ENCODE data around the gene S100A9.
"Not testable (repeated sequence)": the region's sequence is repeated elsewhere in the genome, so short reads cannot be mapped to it uniquely, and the experiment has no call there.

The S100A9 gene

DNA sequence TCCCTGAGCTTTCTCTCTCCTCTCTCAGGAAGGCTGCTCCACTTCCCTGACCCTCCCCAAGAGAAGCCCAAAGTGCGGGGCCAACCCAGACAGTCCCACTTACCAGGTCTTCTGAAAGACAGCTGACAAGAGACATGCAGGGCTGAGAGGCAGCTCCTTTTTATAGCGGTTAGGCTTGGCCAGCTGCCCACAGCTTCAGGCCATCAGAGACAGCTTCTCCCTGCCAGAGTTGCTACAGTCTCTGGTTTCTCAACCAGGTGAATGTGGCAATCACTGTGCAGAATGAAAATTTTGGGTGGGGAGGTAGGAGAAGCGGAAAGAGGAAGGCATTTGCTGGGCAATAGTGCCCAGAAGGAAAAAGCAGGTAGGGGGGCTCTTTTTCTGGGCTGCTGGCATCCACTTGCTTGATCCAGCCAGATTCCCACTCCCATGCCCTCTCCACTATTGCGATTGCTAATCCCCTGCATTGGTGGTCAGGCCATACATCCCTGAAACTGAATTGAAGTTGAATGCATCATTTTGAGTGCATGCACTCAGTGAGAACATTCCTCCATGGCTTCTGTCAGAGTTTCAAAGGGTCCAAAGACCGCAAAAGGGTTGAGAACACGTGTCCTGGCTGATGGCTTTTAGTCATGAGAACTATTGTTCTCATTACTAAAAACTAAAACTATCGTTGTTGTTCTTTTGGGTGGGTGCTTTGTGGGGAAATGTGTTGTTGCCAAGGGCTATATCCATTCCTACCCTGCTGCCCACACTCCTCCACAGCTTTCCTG, 33.5 kb downstream of the S100A9 start, which contains the start of gene S100A8:
Gene S100A8, minus strand, starts transcription at position 136 of the 773 bp plus-strand sequence. CDS start 538 bp downstream, outside the sequence.
- no peak for DNase-seq

DNA sequence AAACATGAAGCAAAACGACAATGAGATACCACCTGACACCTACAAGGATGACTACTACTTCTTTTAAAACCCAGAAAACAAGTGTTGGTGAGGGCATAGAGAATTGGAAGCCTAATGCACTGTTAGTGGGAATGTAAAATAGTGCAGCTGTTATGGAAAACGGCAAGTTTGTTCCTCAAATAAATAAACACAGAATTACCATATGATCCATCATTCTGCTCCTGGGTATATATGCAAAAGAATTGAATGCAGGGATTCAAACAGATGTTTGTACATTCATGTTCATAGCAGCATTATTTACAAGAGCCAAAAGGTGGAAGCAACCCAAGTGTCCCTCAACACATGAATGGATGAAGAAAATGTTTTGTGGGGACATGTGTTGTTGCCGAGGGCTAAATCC, 34.6 kb downstream of the S100A9 start:
- no peak for DNase-seq

DNA sequence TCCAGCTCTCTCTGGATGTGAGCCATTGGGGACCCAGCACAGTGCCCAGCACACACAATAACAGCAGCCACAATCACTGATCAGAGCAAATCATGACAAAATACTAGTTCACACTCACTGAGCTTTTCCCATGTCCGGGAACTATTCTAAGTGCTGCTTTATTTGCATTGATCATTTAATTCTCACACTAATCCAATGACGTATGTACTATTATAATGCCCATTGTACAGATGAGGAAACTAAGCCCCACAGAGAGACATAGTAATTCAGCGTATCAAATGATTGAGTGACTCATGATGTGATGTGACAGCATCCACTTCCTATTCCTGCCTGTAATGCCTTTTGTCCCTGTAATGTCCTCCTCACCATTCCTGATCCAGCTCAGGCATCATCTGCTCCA, 35.2 kb downstream of the S100A9 start:
- DNase-seq = no peak

DNA sequence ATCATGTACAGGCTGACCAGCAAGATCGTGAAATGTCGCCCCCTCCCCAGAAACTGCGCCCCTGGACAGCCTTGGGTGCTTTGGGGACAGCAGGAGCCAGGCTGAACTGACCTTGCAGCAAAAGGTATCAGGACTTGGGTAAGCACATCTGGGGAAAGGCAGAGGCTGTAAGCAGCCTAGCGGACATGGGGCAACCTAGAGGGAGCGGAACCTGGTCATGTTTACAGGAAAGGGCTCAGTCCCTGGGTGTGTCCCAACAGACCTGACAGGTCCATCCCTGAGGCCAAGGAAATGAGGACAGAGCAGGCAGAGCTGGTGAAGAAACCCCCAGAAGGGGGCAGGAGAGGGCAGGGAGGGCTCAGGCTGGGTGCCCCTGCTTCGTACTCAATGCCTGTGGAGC, 36.3 kb downstream of the S100A9 start:
- no peak for DNase-seq

DNA sequence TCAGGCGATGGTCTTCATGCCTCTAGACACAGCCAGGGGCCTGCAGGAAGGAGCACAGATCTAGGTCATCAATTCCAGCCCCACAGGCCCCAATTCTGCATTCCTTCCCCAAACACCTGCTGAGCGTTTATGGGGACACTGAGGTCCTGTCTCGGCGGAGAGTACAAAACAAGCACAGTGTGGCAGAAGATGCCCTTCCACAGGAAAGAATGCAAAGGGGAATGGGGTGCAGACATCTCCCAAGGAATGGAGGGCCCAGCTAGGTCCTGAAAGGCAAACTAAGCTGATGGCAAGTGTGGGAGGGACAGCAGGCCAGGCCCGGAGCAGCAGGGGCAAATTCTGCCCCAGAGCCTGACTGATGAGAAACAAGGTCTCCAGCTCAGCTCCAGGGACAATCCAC, 36.7 kb downstream of the S100A9 start:
- DNase-seq = no peak

DNA sequence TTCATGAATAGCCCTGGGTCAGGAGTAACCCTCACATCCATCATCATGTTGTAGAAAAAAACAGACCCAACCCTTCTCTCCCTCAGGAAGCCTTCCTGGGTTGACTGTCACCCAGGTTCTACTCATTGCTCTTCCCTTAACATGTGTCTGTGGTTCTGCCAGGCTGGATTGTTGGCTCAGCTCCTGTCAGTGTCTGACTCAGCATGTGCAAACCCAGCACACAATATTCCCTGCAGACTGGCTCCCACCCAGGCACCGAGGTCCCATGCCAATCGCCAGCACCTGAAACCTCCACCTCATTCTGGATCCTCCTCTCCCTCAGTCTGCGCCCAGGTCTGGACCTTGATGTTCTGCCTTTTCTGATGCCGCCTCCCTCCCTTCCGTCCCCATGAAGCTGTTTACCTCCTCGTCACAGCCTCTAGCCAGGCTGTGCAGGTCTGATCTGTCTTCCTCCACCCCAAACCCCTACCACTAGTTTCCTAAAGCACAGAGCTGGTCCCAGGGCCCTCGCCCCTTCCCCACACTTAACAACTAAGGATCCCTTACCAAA, 37.6 kb downstream of the S100A9 start:
- no peak for DNase-seq

DNA sequence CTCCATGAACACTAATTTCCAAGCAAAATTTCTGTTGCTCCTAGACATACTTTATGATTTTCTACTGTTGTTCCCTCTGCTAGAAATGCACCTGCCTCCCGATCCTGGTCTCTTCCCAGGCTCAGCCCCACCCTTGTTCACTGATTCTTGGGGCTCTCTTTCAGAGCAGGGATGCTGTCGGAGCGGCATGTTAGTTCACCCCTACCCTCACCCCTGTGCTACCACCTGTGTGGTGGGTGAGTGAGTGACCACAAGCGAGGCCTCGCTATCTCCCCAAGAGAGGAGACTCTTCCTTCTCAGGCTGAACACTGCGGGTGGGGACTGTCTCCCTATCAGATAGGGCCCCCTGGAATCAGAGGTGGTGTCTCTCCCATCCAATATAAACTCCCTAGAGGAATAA, 38.1 kb downstream of the S100A9 start:
- no peak for DNase-seq

DNA sequence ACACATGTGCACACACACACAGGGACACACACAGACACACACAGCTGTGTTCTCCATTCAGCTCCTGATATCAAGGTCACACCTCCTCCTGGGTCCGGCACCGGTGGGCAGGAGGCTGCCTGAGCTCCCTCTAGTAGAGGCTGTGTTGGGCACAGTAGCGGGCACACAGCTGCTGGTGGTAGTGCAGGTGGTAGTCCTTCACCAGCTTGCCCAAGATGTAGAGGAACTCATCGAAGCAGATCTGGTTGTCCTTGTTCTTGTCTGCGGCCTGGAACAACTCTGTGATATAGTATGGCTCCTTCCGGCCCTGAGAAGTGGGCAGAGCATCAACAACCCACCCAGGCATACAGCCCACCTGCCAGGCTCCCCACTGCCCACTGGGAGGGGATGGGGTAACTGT, 38.8 kb downstream of the S100A9 start:
- DNase-seq = no peak

DNA sequence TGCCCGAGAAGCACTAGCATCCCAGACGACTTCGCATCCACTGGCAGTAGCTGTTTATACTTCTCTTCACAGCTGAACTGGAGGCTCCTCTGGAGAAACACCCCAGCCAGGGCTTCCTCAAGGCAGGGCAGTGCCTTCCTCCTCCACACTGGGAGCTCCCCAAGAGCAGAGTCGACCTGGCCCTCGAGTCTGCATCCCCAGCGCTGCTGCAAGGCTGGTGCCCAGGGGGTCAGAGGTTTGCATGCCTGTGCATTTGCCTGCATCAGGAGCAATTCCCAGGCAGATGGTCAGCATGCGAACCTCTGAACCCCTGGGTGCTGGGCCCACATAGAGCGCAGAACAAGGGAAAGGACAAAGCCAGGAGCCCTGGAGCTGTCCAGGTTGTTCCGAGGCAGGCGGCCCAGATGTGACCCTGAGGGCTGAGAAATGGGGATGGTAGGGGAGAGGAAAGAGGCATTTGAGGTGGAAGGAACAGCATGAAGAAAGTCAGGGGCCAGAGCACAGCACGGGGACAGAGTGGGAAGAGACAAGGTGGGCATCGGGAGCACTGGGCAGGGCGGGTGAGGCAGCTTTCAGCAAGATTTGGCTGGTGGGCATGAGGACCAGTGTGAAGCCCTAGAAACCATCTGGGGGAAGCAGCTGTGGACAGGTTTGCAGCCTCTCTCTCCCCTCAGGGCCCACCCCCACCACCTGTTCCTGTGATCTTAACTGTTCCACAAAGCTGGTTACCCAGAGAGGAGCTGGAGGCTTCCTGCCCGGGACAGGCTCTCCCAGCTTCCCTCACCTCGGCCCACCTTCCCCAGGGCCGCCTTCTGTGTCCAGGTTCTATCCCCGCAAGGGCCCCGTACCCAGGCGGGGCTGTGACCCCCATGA, 39.6 kb downstream of the S100A9 start:
- no peak for DNase-seq

DNA sequence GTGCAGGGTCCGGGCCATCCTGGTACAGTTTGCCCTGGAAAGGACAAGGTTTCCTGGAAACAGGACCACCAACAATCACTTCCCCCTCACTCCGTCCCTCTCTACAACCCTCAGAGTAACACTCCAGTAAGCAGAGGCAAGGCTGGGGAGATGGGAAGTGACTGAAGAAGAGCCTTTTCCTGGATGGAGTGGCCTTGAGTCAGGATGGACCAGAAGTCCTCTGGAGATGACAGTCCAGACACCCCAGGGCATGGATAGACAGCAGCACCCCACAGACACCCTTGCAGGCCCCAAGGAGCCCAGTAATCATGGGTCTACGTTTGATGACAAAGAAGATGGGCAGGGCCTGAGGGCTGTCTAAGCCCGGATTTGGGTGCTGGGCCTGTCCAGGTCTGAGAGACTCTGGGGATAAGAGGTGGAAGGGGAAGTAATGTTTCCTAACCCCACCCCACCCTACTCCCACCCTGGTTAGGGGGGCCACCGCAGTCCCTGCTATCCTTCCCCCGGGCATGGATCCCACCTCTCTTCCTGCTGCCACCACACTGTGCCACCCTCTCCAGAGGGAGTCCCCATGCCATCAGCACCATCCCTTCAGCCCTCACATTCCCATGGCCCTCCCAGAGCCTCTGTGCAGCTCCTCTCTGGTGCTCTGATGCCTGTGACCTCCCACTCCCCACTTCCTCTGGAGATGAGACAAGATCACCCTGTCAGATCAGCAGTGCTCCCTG, 40.4 kb downstream of the S100A9 start:
- DNase-seq = no peak

DNA sequence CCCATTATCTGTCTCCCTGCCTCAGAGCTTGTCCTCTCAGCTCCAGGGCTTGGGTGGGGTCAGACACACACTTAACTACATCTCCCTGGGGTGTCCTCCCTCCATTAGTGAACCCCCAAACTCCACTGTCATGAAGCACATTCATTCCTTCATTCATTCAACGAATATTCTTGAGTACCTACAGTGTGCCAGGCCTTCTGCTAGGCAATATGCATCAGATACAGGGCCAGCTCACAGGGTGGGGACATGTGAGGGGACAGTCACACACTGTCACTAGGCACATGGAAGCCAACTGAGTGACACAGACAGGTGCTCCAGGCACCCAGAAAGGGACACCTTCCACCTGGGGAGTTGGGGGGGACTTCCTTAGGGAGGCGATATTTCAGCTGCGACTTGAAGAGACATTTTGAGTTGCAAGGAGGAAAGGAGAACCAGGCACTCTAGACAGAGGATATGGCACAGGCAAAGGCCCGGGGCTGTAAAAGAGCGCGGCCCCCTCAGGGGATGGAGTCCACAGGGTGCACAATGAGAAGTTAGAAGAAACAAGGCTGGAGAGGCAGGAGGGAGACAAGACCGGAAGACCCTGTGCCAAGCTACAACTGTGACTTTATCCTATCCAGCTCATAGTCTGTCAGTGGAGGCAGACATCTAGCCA, 41.9 kb downstream of the S100A9 start:
- no peak for DNase-seq

DNA sequence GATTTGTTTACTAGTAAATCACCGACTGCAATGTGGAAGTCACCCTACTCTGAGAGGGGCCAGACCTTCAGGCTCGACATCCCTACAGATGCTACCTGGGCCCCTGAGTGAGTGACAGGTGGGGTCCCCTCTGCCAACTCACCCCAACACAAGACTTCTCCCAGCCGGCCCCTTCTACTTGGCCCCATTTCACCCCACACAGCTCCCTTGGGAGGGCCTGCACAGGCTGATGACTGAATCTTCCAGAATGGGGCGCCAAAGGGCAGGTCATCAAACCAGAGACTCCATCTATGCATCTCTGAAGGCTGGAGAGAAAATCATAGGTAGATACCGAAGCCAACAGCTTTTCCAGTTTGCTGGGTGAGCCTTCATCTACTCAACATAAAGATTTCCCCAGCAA, 42.6 kb downstream of the S100A9 start:
- peak; percentile 53 for DNase-seq

DNA sequence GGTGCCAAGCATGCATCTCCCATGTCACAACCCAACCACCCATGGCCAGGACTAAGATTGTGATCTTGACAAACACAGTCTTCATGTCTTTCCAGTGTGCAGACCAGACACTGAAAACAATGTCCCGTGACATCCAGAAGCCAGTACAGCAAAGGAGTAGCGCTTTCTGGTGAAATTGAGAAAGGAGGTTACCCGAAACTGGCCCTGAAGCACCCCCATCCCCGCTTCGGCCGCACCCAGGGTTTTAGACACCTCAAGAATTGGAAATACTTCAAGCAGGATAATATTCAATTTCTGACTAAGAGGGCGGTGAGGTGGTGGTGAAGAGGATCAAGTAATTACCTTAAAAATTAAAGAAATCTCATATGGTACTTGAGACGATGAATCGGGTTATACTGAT, 43.8 kb downstream of the S100A9 start:
- DNase-seq = no peak

DNA sequence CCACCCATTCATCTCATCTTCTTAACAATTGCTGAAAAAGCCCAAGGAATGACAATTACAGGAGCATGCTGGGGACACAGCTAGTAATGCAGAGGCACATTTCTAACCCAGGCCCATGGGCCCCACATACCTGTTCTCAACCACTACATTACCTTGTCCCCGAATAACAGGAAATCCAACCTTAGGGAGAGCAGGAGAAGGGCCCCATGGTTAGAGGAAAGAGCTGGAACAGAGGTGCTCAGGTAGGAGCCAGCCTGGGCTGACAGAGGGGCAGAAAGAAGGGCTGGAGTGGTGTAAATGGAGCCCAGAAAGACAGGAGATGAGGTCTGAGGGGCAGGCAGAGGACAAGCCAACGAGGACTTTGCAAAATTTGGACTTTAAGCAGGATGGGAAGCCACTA, 44.6 kb downstream of the S100A9 start:
- no peak for DNase-seq

DNA sequence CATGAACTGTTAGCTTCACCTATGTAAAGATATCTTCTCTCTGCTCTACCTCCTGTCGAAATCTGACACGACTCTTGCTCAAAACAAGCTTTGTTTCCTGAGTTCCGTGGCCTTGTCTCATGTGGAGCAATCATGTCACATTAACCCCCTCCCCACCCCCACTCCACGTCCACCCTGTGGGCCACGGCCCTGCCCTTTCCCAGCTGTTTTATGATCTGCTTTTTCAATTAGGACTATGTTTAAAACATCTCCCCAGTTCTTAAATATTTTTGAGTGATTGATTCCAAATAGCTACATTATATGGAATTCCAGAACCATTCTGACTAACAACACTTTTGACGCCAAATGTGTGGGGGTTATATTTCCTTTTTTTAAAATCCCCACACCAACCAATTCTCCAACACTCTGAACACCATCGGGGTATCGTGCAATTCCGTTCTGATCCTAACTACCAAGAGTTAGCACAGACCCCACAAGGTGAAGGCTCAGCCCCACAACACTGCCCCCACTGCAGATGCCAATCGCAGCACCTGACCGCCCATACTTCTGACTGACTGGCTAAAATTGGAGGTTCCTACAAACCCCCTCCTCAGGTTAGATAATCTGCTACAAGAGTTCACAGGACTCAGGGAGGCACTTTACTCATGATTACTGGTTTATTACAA, 45.9 kb downstream of the S100A9 start:
- DNase-seq = no peak

DNA sequence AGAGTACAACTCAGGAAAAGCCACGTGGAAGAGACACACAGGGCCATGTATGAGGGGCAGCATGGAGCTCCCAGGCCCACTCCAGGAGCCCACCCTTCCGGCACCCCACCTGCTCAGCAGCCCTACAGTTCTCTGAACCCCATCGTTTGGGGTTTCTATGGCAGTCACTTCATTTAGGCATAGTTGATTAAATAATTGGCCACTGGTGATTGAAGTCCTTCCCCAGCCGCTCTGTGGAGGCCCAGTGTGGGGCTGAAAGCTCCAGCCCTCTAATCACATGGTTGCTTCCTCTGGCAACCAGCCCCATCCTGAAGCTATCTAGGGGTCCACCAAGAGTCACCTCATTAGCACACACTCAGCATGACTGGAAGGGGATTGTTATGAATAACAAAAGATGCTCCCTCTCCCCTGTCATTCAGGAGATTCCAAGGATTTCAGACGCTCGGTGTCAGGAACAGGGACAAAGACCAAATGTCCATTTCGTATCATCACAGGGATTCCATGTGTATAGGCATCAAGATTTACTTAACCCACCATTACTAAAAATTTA, 46.5 kb downstream of the S100A9 start:
- no peak for DNase-seq

DNA sequence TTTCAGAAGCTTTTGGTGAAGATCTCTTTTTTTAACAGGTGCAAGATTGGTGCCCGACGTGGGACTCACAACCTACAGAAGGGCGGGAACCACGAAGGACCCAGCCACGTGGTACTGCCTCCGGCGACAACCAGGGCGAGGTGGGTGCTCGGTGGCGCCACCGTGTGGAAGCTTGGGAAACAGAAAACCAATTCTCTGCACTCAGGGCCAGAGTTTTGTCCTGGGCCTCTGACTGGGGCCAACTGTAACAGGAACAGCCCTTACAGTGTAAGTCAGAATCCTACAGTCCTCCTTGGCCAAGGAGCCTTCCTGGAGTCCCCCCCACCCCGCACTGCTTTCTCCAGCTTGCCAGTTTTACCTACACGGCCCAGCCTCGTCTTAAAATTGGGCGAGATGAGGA, 47.1 kb downstream of the S100A9 start:
- DNase-seq = no peak

DNA sequence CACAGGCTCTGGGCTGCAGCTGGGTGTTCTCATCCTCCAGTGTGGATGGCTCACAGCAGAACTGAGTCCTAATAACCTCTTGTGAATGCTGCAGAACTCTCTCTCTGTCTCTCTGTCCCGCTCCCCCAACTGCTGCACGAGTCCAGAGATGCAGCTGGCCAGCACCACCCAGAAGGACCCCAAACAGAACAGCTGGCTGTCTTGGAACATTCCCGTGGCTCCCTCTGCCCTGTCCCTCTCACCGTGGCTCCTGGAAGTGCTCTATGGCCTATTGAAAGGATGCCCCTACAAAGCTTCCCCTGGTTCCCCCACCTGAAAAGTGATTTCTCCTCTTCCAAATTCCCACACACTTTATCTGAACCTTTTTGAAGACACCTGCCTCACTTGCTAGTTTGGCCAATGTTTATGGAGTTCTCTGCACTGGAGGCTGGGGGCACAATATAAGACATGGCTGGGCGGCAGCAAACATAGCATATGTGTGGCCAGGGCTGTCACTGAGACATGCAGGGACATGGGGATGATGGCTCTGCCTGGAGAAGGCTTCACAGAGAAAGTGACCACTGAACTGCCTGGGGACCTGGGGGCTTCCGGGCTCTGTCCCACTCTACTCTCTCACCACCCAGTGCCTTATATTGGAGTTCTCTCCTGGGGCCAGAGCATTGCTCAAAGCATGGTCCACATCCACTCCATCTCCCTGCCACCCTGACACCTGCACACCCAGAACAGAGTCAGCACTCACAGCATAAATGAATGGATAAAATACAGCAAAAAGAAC, 48.4 kb downstream of the S100A9 start:
- not testable (repeated sequence) for DNase-seq

DNA sequence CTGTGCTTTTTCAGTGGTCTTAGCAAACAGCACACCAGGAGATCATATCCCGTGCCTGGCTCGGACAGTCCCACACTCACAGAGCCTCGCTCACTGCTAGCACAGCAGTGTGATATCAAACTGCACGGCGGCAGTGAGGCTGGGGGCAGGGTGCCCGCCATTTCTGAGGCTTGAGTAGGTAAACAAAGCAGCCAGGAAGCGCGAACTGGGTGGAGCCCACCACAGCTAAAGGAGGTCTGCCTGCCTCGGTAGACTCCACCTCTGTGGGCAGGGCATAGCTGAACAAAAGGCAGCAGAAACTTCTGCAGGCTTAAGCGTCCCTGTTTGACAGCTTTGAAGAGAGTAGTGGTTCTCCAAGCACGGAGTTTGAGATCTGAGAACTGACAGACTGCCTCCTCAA, 49.6 kb downstream of the S100A9 start:
- DNase-seq = not testable (repeated sequence)
